ENCODE data around the gene NARS2. TPM values are rescaled to one million over a fixed set of nuclear protein-coding genes. Genes with fewer than 3 reads are reported as not detected.

NARS2 gene
- total and polyA plus RNA-seq, 2 experiments from 2014 or later = 10.9 to 13.0 TPM

DNA sequence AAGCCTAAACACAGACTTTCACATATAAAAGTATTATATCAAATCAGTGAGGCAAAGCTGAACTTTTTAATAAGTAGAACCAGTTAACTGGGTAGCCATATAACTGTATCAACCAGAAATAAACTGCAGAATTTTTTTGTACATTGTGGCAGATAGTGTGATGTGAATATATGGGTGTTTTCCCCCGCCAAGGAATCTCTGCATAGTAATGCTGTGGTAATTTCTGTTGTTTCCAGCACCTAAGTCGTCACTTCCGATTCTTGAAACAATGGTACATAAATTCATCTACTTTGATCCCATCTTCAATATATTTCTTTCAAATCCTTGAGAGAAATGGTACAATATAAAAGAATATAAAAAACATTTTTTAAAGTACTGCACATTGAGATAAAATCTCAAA lies 39.6 kb downstream of the NARS2 start:
- H3K4me3 ChIP-seq = no peak overlapping the region
- no peak for DNase-seq
- H3K9ac ChIP-seq = no peak overlapping the region
- H3K4me2 ChIP-seq (ENCODE audit: unreplicated experiment) = no peak overlapping the region
- no peaks in the 10 kb centered on the region for H3K79me2 ChIP-seq (ENCODE audit: insufficient read depth)
- no peak overlapping the region for H3K27ac ChIP-seq
- no peaks in the 10 kb centered on the region for H3K27me3 ChIP-seq (replicated peaks; ENCODE audit: insufficient read depth)
- no peaks in the 10 kb centered on the region for H3F3A ChIP-seq (ENCODE audit: insufficient read depth)
- TF ChIP-seq EZH2phosphoT487 (IDR thresholded peaks at IDR 0.05; ENCODE audit: insufficient read depth, low read depth) = no peak
- 91 to 100% methylated on average over 3 of the region's 3 CpGs for WGBS, 2 experiments (ENCODE audit: low coverage in 1 of 2, low lambda C conversion rate in 2 of 2, missing lambda C conversion rate in 2 of 2)
- H2AFZ ChIP-seq = no peak overlapping the region
- no peaks in the 10 kb centered on the region for H3K9me3 ChIP-seq (ENCODE audit: low read depth)
- no peaks in the 10 kb centered on the region for H3K4me1 ChIP-seq (ENCODE audit: insufficient read depth)
- H3K9me2 ChIP-seq (ENCODE audit: insufficient read depth) = no peaks in the 10 kb centered on the region
- H3K36me3 ChIP-seq (ENCODE audit: low read depth) = no peaks in the 10 kb centered on the region; the same call in 1 of the 2 replicates
- in situ Hi-C loops (cut with MboI) = no loop called here
- H4K20me1 ChIP-seq (ENCODE audit: insufficient read depth) = no peaks in the 10 kb centered on the region

DNA sequence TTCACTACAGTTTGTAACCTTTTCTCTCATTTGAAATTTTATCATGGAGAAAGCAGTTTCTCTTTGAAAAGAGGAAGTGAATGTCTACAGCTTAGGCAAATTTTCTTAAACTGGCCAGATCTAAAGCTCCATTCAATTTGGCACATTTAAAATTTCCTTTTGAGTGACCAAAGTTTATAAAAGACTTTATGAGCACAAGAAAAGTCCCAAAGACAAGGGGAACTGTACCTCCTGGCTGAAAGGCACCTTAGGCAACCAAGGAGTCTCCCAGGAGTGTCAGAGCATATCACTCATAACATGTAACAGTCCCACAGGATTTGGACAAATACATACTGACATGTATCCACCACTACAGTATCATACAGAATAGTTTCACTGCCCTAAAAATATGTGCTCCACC lies 41.3 kb downstream of the NARS2 start:
- no peaks in the 10 kb centered on the region for H3K27me3 ChIP-seq (replicated peaks; ENCODE audit: insufficient read depth)
- H2AFZ ChIP-seq = no peak overlapping the region
- no peak overlapping the region for H3K9ac ChIP-seq
- H3K4me1 ChIP-seq (ENCODE audit: insufficient read depth) = no peaks in the 10 kb centered on the region
- H4K20me1 ChIP-seq (ENCODE audit: insufficient read depth) = no peaks in the 10 kb centered on the region
- in situ Hi-C loops (cut with MboI) = no loop called here
- DNase-seq = no peak
- no peaks in the 10 kb centered on the region for H3K9me2 ChIP-seq (ENCODE audit: insufficient read depth)
- H3K4me3 ChIP-seq = no peak overlapping the region
- no peaks in the 10 kb centered on the region; the same call in 1 of the 2 replicates for H3K36me3 ChIP-seq (ENCODE audit: low read depth)
- H3F3A ChIP-seq (ENCODE audit: insufficient read depth) = no peaks in the 10 kb centered on the region
- H3K79me2 ChIP-seq (ENCODE audit: insufficient read depth) = no peaks in the 10 kb centered on the region
- no peaks in the 10 kb centered on the region for H3K9me3 ChIP-seq (ENCODE audit: low read depth)
- H3K4me2 ChIP-seq (ENCODE audit: unreplicated experiment) = no peak overlapping the region
- no peak for TF ChIP-seq EZH2phosphoT487 (IDR thresholded peaks at IDR 0.05; ENCODE audit: insufficient read depth, low read depth)
- no peak for TF ChIP-seq EZH2 (IDR thresholded peaks at IDR 0.05; ENCODE audit: insufficient read depth, poor library complexity, severe bottlenecking)
- H3K27ac ChIP-seq = no peak overlapping the region

DNA sequence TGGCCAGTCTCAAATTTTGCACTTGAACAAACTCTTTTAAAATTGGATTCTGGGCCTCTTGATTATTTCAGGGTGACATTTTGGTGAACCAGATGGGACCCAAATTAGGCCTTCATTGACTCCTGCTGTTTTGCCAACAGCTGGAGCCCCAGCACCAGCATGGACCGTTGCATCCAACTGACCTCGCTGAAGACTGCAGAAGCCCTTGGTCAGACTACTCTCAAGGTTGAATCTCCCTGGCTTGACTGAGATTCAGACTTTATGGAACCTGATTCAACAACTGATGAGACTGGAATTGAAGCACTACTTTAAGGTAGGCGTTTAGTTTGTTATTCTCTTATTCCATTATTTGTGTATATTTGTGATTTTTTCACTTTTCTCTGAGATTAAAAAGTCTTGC lies 41.7 kb downstream of the NARS2 start:
- no peaks in the 10 kb centered on the region for H3K9me3 ChIP-seq (ENCODE audit: low read depth)
- no peaks in the 10 kb centered on the region for H3K27me3 ChIP-seq (replicated peaks; ENCODE audit: insufficient read depth)
- no peak overlapping the region for H3K9ac ChIP-seq
- no peaks in the 10 kb centered on the region for H3K79me2 ChIP-seq (ENCODE audit: insufficient read depth)
- no peaks in the 10 kb centered on the region for H4K20me1 ChIP-seq (ENCODE audit: insufficient read depth)
- in situ Hi-C loops (cut with MboI) = no loop called here
- H3K4me3 ChIP-seq = no peak overlapping the region
- TF ChIP-seq EZH2phosphoT487 (IDR thresholded peaks at IDR 0.05; ENCODE audit: insufficient read depth, low read depth) = no peak
- no peak for TF ChIP-seq EZH2 (IDR thresholded peaks at IDR 0.05; ENCODE audit: insufficient read depth, poor library complexity, severe bottlenecking)
- H3K36me3 ChIP-seq (ENCODE audit: low read depth) = no peaks in the 10 kb centered on the region; the same call in 1 of the 2 replicates
- H3K27ac ChIP-seq = no peak overlapping the region
- H3F3A ChIP-seq (ENCODE audit: insufficient read depth) = no peaks in the 10 kb centered on the region
- DNase-seq = no peak
- 80 to 84% methylated on average over 3 of the region's 3 CpGs for WGBS, 2 experiments (ENCODE audit: low coverage in 1 of 2, low lambda C conversion rate in 2 of 2, missing lambda C conversion rate in 2 of 2)
- no peak overlapping the region for H3K4me2 ChIP-seq (ENCODE audit: unreplicated experiment)
- H2AFZ ChIP-seq = no peak overlapping the region
- no peaks in the 10 kb centered on the region for H3K9me2 ChIP-seq (ENCODE audit: insufficient read depth)
- no peaks in the 10 kb centered on the region for H3K4me1 ChIP-seq (ENCODE audit: insufficient read depth)

DNA sequence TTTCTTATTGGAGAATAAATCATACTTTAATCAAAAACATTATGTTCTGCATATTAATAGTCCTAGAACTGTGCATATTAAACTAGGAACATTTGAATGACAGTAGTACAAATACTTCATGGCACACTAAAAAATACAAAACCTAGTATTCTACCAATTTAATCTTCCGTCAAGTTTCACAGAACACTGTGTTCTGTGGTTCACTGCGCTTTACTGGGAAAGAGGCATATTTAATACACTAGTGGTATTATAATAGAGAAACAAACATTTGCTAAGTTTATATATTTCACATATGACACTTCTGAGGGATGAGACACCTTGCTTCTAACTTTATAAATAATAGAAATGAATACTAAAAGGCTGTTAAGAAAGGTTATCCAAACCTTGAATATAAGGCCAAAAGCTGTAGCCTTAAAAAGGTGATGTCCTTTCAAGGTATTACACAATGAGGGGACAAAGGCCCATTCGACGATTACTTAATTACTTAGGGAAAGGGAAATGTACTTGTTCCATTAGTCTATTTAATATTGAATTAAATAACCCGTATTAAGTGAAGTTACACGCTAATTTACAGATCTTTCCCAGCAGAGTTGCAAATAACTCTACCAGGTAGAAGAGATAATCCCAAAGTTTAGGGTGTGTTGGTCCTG lies 48.0 kb downstream of the NARS2 start:
- H4K20me1 ChIP-seq (ENCODE audit: insufficient read depth) = no peaks in the 10 kb centered on the region
- no peak overlapping the region for H3K4me2 ChIP-seq (ENCODE audit: unreplicated experiment)
- no peaks in the 10 kb centered on the region for H3K79me2 ChIP-seq (ENCODE audit: insufficient read depth)
- no peak overlapping the region for H3K27ac ChIP-seq
- H3K9me2 ChIP-seq (ENCODE audit: insufficient read depth) = no peaks in the 10 kb centered on the region
- no peaks in the 10 kb centered on the region for H3K27me3 ChIP-seq (replicated peaks; ENCODE audit: insufficient read depth)
- WGBS, 2 experiments (ENCODE audit: low coverage in 1 of 2, low lambda C conversion rate in 2 of 2, missing lambda C conversion rate in 2 of 2) = 49 to 51% methylated on average over 6 of the region's 6 CpGs
- no peak for DNase-seq
- H2AFZ ChIP-seq = no peak overlapping the region
- in situ Hi-C loops (cut with MboI) = no loop called here
- 0 out of 2 replicates have a peak, but pooled peaks cover 3% of the 10 kb centered on the region for H3K36me3 ChIP-seq (ENCODE audit: low read depth)
- H3K4me1 ChIP-seq (ENCODE audit: insufficient read depth) = no peaks in the 10 kb centered on the region
- no peaks in the 10 kb centered on the region for H3F3A ChIP-seq (ENCODE audit: insufficient read depth)
- no peak overlapping the region for H3K4me3 ChIP-seq
- no peak overlapping the region for H3K9ac ChIP-seq
- H3K9me3 ChIP-seq (ENCODE audit: low read depth) = no peaks in the 10 kb centered on the region
- TF ChIP-seq EZH2phosphoT487 (IDR thresholded peaks at IDR 0.05; ENCODE audit: insufficient read depth, low read depth) (no peak), EZH2 (IDR thresholded peaks at IDR 0.05; ENCODE audit: insufficient read depth, poor library complexity, severe bottlenecking) (no peak)

DNA sequence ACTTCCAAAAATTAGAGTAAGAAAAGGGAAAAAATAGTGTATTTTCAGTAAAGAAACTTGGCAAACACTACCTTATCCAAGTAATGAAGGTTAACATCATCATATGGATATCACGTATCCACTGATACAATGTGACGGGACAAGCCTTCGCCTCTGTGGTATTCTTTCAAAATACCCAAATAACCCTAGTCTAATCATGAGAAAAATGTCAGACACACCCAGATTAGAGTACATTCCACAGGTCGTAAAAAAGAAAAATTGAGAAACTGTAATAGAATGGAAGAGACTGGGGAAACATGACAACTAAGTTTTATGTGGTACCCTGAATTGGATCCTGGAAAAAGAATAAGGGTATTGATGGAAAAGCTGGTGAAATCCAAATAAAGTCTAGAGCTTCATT lies 48.9 kb downstream of the NARS2 start:
- Histone ChIP-seq H3K9me3 (ENCODE audit: low read depth) (no peaks in the 10 kb centered on the region), H3K79me2 (ENCODE audit: insufficient read depth) (no peaks in the 10 kb centered on the region), H4K20me1 (ENCODE audit: insufficient read depth) (no peaks in the 10 kb centered on the region), H2AFZ (no peak overlapping the region), H3K27ac (no peak overlapping the region), H3K9me2 (ENCODE audit: insufficient read depth) (no peaks in the 10 kb centered on the region), H3K36me3 (ENCODE audit: low read depth) (0 out of 2 replicates have a peak, but pooled peaks cover 3% of the 10 kb centered on the region), H3K4me1 (ENCODE audit: insufficient read depth) (no peaks in the 10 kb centered on the region), H3K27me3 (replicated peaks; ENCODE audit: insufficient read depth) (no peaks in the 10 kb centered on the region), H3K4me3 (no peak overlapping the region), H3F3A (ENCODE audit: insufficient read depth) (no peaks in the 10 kb centered on the region), H3K4me2 (ENCODE audit: unreplicated experiment) (no peak overlapping the region), H3K9ac (no peak overlapping the region)
- DNase-seq = no peak
- in situ Hi-C loops (cut with MboI) = no loop called here
- TF ChIP-seq EZH2phosphoT487 (IDR thresholded peaks at IDR 0.05; ENCODE audit: insufficient read depth, low read depth) (no peak), EZH2 (IDR thresholded peaks at IDR 0.05; ENCODE audit: insufficient read depth, poor library complexity, severe bottlenecking) (no peak)
- 68 to 69% methylated on average over 4 of the region's 4 CpGs for WGBS, 2 experiments (ENCODE audit: low coverage in 1 of 2, low lambda C conversion rate in 2 of 2, missing lambda C conversion rate in 2 of 2)
